ENCODE results near the gene NCKAP5.

Gene NCKAP5

DNA sequence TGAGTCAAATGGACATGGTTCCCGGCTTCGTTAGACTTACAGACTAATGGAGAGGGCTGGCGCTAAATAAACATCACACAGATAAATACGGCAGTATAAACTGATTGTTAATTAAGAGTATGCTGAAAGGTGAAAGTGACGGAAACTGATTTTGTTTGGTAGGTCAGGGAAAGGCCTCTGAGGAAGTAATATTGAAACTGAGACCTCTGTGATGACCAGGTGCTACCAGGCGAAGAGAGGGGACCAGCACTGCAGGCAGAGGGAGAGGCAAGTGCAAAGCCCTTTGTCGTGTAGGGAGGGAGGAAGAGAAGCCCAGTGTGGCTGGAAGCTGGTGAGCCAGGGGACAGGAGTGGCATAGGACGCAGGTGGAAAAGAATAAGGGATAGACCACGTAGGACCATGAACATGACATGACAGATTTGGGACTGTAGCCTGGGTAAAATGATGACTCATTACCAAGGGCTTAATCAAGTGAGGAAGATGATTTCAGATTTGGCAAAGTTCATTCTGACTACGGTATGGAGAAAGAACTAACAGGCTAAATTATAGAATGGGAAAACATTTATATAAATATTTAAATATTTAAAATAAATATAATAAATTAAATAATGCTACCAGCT is 433.1 kb downstream of the NCKAP5 start:
- no peak overlapping the region for H3K4me3 ChIP-seq (ENCODE audit: low read depth, low read length)
- TF ChIP-seq CTCF (IDR thresholded peaks at IDR 0.05; ENCODE audit: control insufficient read depth, extremely low read depth, insufficient read depth): no peak
- no peak for DNase-seq (ENCODE audit: low read depth)

DNA sequence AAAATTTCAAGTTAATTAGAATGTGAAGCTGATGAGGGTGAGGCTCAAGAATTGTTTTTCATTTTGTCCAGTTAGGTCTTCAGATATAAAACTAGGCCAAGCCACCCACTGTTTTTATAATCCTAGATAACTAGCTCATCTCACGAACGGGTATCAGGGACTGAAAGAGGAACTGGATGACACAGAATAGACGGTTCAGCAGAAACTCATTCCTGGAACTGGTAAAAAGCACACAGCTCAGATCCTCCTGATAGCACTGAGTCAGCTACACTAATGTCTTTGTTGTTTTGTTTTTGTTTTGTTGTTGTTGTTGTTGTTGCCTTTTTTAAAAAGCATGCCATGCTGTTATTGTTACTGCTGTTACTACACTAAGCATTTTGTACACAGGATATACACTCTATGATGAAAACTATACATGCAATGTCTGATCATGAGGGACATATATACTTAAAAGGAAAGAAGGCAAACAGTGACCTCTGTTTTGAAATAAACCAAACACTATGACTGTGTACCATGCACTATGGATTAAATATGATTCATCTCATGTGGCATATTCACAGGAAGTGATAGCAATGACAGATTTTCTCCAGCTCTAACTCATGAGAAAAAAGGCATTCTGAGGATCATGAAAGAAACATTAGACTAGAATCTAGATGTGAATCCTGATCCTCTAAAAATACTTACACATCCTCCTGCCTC is 437.6 kb downstream of the NCKAP5 start:
- TF ChIP-seq CTCF (IDR thresholded peaks at IDR 0.05; ENCODE audit: control insufficient read depth, extremely low read depth, insufficient read depth): no peak
- no peak overlapping the region for H3K4me3 ChIP-seq (ENCODE audit: low read depth, low read length)
- no peak for DNase-seq (ENCODE audit: low read depth)

DNA sequence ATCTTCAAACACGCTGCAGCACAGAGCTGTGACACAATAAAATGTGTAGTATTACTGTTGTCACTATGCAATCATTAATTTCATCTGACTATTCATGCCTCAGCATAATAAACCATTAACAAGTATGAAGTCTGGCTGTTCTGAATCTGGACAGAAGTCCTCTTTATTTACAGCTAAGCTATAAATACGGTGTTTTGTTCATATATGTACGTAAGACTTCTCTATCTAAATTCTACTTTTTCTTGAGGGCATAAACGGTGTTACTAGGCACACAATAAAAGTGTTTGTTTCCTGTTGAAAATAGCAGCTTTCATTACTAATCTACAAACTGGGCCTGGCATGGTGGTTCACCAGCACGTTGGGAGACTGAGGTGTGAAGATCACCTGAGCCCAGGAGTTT is 443.8 kb downstream of the NCKAP5 start:
- H3K4me3 ChIP-seq (ENCODE audit: low read depth, low read length): no peak overlapping the region
- no peak for TF ChIP-seq CTCF (IDR thresholded peaks at IDR 0.05; ENCODE audit: control insufficient read depth, extremely low read depth, insufficient read depth)
- DNase-seq (ENCODE audit: low read depth): no peak

DNA sequence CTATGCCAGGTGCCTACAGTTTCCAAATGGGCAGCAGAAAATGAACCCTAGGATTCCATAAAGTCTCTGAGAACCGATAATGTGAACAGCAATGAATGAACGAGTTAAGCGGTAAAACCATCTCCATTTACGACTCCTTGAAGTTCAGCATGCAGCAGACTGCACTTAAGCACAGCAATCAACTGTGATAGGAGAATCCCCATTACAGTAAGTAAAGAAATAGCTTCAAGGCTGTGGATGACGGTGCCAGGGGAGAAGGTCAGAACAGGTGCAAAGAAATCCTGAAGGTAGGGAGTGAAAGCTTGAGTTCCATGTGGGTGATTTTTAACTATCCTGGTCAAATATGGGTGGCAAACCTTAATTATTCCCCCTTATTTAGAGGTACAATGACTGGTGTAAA is 444.4 kb downstream of the NCKAP5 start:
- TF ChIP-seq CTCF (IDR thresholded peaks at IDR 0.05; ENCODE audit: control insufficient read depth, extremely low read depth, insufficient read depth): no peak
- DNase-seq (ENCODE audit: low read depth): no peak
- no peak overlapping the region for H3K4me3 ChIP-seq (ENCODE audit: low read depth, low read length)

DNA sequence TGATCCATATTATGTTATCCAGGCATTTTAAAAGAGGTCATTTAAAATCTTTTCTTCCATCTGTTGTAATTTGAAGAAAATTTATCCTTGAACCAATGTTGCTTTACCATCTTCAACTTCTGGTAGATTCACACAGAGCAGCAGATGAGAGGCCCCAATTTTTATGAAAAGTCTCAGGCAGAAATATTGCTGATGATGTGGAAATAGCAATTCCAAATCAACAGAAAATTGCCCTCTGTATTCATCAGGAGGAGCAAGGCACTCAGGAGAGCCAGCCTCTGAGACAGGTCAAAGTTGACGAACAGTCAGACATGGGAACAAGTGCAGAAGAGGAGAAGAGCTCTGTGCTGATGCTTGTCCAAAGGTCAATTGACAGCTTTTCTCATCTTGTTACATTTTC is 444.9 kb downstream of the NCKAP5 start:
- DNase-seq (ENCODE audit: low read depth): no peak
- no peak overlapping the region for H3K4me3 ChIP-seq (ENCODE audit: low read depth, low read length)
- TF ChIP-seq CTCF (IDR thresholded peaks at IDR 0.05; ENCODE audit: control insufficient read depth, extremely low read depth, insufficient read depth): no peak

- H3K4me3 ChIP-seq (ENCODE audit: low read depth, low read length): no peak overlapping the region
- no peak for TF ChIP-seq CTCF (IDR thresholded peaks at IDR 0.05; ENCODE audit: control insufficient read depth, extremely low read depth, insufficient read depth)
- no peak for DNase-seq (ENCODE audit: low read depth)
These were observed 445.7 kb downstream of the NCKAP5 start for GRCh38 chr2:133122529-133122928.

- no peak for DNase-seq (ENCODE audit: low read depth)
- no peak overlapping the region for H3K4me3 ChIP-seq (ENCODE audit: low read depth, low read length)
- no peak for TF ChIP-seq CTCF (IDR thresholded peaks at IDR 0.05; ENCODE audit: control insufficient read depth, extremely low read depth, insufficient read depth)
These were observed 448.0 kb downstream of the NCKAP5 start for GRCh38 chr2:133120310-133120709.

Data from LNCaP clone FGC (cell line).